K562 (cell line): ENCODE results near the gene TMCC1. TPM values are rescaled to one million over a fixed set of nuclear protein-coding genes. Genes with fewer than 3 reads are reported as not detected.

Experiments used
- CREM ChIP-seq: IDR thresholded peaks from 2 replicates; pipeline ENCODE4 v1.6.1; 2014; ENCODE audit warnings: antibody characterized with exemption, low read depth
- CXXC5 ChIP-seq: fragments of 250-450 bp; sonication (Bioruptor Pico); IDR thresholded peaks from 2 replicates; pipeline ENCODE4 v1.8.0; 2022; ENCODE audit warnings: inconsistent platforms, mild to moderate bottlenecking, moderate library complexity
- ESRRB ChIP-seq: fragments of 250-450 bp; sonication (Bioruptor Pico); IDR thresholded peaks from 2 replicates; pipeline ENCODE4 v1.5.0; 2020; ENCODE audit warnings: mild to moderate bottlenecking, moderate library complexity, borderline replicate concordance
- ILK ChIP-seq: fragments of 450-650 bp; IDR thresholded peaks from 2 replicates; pipeline ENCODE4 v1.6.1; 2016; ENCODE audit warnings: missing genetic modification characterization, low read depth, mild to moderate bottlenecking, missing compliant biosample characterization, moderate library complexity, borderline replicate concordance
- OTX1 ChIP-seq: fragments of 450-650 bp; formaldehyde crosslinking; IDR thresholded peaks from 2 replicates; pipeline ENCODE4 v1.4.0; 2022; ENCODE audit warnings: mild to moderate bottlenecking
- PHF20 ChIP-seq: fragments of 450-650 bp; IDR thresholded peaks from 2 replicates; pipeline ENCODE4 v1.6.1; 2018; ENCODE audit not compliant: partially characterized antibody
- PHF8 ChIP-seq: fragments of 200-600 bp; sonication (generic); IDR thresholded peaks from 2 replicates; pipeline ENCODE4 v1.6.1; 2012; ENCODE audit warnings: mixed run types, mild to moderate bottlenecking, inconsistent platforms, low read length, moderate library complexity, borderline replicate concordance
- POLR2AphosphoS5 ChIP-seq: IDR thresholded peaks from 2 replicates; pipeline ENCODE4 v1.6.1; 2011; ENCODE audit warnings: mild to moderate bottlenecking, low read depth, low read length, moderate library complexity; ENCODE audit not compliant: control insufficient read depth, insufficient read depth
- RBM17 ChIP-seq: fragments of 200-400 bp; formaldehyde crosslinking; IDR thresholded peaks from 2 replicates; pipeline ENCODE4 v1.6.1; 2017; ENCODE audit warnings: low read depth, mild to moderate bottlenecking, low read length, borderline replicate concordance
- RFX1 ChIP-seq: fragments of 450-650 bp; IDR thresholded peaks from 2 replicates; pipeline ENCODE4 v1.6.1; 2016; ENCODE audit warnings: mild to moderate bottlenecking, moderate library complexity
- SIN3B ChIP-seq: fragments of 450-650 bp; IDR thresholded peaks from 2 replicates; pipeline ENCODE4 v1.6.1; 2017; ENCODE audit warnings: low read depth, mild to moderate bottlenecking, moderate library complexity
- SIRT6 ChIP-seq: IDR thresholded peaks from one replicate; pipeline ENCODE4 v1.6.1; 2012; ENCODE audit warnings: low read depth, mild to moderate bottlenecking, control low read depth, inconsistent platforms, low read length, moderate library complexity
- SMC3 ChIP-seq: conservative IDR thresholded peaks from 2 replicates; pipeline ENCODE4 v1.6.1; 2011; ENCODE audit warnings: low read depth, low read length, improper control_type of control experiment; ENCODE audit not compliant: insufficient read depth
- ZNF224 ChIP-seq: sonication (generic); formaldehyde crosslinking; IDR thresholded peaks from 2 replicates; pipeline ENCODE4 v1.8.0; 2022; ENCODE audit warnings: mild to moderate bottlenecking, missing genetic modification reagents
- polyA plus RNA-seq, 8 experiments: library from polyadenylated mRNA; depleted of rRNA in 4 of 8; stranded (reverse) in 5 of 8; unstranded in 3 of 8; fragments of >200 nt; fragmentation: Nextera tagmentation in 2 of 8; fragmentation: Illumina TruSeq in 1 of 8; extraction: Ambion mirVana in 2 of 8; extraction: Trizol in 1 of 8; gene quantifications; 2 replicates each; pipeline versions ENCODE4 v1.2.1 to v1.2.3, GENCODE V29; 2011 to 2014; ENCODE audit warnings: inconsistent platforms in 1 of 8, missing spikeins in 1 of 8
- total RNA-seq, 7 experiments: library from RNA; depleted of rRNA in 6 of 7; stranded (reverse); fragments of >200 nt in 6 of 7; fragmentation: Illumina TruSeq in 2 of 7; extraction: Trizol in 2 of 7; gene quantifications; 2 replicates each; pipeline versions ENCODE4 v1.2.1 to v1.2.3, GENCODE V29; 2011 to 2021; ENCODE audit warnings: low replicate concordance in 1 of 7
- TF ChIP-seq, protein P1 (sequence below): sonication (generic); formaldehyde crosslinking; IDR thresholded peaks from 2 replicates; pipeline ENCODE4 v1.8.0; 2022; ENCODE audit warnings: missing genetic modification reagents, mild to moderate bottlenecking, borderline replicate concordance
- TF ChIP-seq, protein P2 (sequence below): fragments of 250-450 bp; sonication (Bioruptor Pico); IDR thresholded peaks from 2 replicates; pipeline ENCODE4 v1.4.0; 2020
- TF ChIP-seq, protein P3 (sequence below): fragments of 450-650 bp; formaldehyde crosslinking; IDR thresholded peaks from 2 replicates; pipeline ENCODE4 v1.4.0; 2020; ENCODE audit warnings: mild to moderate bottlenecking, moderate library complexity
- TF ChIP-seq, protein P4 (sequence below): fragments of 450-650 bp; formaldehyde crosslinking; conservative IDR thresholded peaks from 2 replicates; pipeline ENCODE4 v1.4.0; 2022; ENCODE audit warnings: mild to moderate bottlenecking, missing genetic modification characterization

Gene TMCC1
- total and polyA plus RNA-seq, 9 of the 15 experiments (the other 6 are each of a cell fraction or from before 2014, with no cell fraction given): 0.89 to 8.7 (median 4.0) TPM

DNA sequence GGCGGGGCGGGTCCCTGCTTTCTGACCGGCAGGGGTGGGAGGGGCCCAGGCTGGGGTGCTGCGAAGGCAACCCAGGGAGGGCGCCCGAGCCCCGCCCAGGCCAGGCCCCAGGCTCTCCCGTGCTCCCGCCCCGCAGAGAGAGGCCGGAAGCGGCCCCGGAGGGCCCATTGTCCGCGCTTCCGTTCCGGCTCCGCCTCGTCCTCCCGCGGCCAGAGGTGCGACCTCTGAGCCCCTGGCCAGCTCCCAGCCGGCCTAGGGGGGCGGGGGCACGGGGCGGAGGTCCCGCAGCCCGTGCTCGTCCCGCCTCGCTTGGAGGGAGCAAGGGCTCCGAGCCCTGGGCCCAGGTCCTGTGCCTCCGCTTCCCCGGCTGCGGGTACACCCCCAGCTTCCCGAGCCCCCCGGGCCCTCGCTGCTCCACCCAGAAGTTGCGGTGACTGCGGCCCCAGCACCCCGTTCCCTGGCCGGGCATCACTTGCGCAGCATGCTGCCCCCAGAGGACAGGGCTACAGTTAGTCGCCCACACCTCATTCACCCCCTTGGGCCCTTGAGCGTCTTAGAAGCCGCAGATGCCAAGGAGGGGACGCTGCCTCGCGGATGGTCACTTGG is 266.7 kb downstream of the TMCC1 start (continued):
- TF ChIP-seq PHF20 (peak; percentile 84), SMC3 (no peak), RBM17 (no peak), CREM (no peak), ZNF224 (CRISPR knock-in tag) (no peak), PHF8 (peak; percentile 70; the same call in 1 of the 2 replicates), SIRT6 (no peak), ILK (tag) (no peak), POLR2AphosphoS5 (no peak; the same call in 1 of the 2 replicates), CXXC5 (CRISPR knock-in tag) (peak; percentile 51), ESRRB (CRISPR knock-in tag) (no peak), SIN3B (peak; percentile 49; the same call in 1 of the 2 replicates), OTX1 (no peak), RFX1 (no peak)
- TF ChIP-seq, protein P1, sequence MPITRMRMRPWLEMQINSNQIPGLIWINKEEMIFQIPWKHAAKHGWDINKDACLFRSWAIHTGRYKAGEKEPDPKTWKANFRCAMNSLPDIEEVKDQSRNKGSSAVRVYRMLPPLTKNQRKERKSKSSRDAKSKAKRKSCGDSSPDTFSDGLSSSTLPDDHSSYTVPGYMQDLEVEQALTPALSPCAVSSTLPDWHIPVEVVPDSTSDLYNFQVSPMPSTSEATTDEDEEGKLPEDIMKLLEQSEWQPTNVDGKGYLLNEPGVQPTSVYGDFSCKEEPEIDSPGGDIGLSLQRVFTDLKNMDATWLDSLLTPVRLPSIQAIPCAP (CRISPR knock-in tag): no peak
- TF ChIP-seq, protein P2, sequence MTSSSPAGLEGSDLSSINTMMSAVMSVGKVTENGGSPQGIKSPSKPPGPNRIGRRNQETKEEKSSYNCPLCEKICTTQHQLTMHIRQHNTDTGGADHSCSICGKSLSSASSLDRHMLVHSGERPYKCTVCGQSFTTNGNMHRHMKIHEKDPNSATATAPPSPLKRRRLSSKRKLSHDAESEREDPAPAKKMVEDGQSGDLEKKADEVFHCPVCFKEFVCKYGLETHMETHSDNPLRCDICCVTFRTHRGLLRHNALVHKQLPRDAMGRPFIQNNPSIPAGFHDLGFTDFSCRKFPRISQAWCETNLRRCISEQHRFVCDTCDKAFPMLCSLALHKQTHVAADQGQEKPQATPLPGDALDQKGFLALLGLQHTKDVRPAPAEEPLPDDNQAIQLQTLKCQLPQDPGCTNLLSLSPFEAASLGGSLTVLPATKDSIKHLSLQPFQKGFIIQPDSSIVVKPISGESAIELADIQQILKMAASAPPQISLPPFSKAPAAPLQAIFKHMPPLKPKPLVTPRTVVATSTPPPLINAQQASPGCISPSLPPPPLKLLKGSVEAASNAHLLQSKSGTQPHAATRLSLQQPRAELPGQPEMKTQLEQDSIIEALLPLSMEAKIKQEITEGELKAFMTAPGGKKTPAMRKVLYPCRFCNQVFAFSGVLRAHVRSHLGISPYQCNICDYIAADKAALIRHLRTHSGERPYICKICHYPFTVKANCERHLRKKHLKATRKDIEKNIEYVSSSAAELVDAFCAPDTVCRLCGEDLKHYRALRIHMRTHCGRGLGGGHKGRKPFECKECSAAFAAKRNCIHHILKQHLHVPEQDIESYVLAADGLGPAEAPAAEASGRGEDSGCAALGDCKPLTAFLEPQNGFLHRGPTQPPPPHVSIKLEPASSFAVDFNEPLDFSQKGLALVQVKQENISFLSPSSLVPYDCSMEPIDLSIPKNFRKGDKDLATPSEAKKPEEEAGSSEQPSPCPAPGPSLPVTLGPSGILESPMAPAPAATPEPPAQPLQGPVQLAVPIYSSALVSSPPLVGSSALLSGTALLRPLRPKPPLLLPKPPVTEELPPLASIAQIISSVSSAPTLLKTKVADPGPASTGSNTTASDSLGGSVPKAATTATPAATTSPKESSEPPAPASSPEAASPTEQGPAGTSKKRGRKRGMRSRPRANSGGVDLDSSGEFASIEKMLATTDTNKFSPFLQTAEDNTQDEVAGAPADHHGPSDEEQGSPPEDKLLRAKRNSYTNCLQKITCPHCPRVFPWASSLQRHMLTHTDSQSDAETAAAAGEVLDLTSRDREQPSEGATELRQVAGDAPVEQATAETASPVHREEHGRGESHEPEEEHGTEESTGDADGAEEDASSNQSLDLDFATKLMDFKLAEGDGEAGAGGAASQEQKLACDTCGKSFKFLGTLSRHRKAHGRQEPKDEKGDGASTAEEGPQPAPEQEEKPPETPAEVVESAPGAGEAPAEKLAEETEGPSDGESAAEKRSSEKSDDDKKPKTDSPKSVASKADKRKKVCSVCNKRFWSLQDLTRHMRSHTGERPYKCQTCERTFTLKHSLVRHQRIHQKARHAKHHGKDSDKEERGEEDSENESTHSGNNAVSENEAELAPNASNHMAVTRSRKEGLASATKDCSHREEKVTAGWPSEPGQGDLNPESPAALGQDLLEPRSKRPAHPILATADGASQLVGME (CRISPR knock-in tag): no peak
- TF ChIP-seq, protein P3, sequence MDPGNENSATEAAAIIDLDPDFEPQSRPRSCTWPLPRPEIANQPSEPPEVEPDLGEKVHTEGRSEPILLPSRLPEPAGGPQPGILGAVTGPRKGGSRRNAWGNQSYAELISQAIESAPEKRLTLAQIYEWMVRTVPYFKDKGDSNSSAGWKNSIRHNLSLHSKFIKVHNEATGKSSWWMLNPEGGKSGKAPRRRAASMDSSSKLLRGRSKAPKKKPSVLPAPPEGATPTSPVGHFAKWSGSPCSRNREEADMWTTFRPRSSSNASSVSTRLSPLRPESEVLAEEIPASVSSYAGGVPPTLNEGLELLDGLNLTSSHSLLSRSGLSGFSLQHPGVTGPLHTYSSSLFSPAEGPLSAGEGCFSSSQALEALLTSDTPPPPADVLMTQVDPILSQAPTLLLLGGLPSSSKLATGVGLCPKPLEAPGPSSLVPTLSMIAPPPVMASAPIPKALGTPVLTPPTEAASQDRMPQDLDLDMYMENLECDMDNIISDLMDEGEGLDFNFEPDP (CRISPR knock-in tag): no peak
- TF ChIP-seq, protein P4, sequence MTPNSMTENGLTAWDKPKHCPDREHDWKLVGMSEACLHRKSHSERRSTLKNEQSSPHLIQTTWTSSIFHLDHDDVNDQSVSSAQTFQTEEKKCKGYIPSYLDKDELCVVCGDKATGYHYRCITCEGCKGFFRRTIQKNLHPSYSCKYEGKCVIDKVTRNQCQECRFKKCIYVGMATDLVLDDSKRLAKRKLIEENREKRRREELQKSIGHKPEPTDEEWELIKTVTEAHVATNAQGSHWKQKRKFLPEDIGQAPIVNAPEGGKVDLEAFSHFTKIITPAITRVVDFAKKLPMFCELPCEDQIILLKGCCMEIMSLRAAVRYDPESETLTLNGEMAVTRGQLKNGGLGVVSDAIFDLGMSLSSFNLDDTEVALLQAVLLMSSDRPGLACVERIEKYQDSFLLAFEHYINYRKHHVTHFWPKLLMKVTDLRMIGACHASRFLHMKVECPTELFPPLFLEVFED: no peak
